GM12873 (cell line): ENCODE measurements around the gene ZNF70.

Experiments
- CTCF ChIP-seq: IDR thresholded peaks from 2 replicates; pipeline ENCODE4 v1.5.1; 2012; ENCODE audit warnings: low read depth, mild to moderate bottlenecking, moderate library complexity, low read length, control low read depth; ENCODE audit not compliant: insufficient read depth; ENCODE audit errors: missing control alignments

ZNF70 gene

DNA sequence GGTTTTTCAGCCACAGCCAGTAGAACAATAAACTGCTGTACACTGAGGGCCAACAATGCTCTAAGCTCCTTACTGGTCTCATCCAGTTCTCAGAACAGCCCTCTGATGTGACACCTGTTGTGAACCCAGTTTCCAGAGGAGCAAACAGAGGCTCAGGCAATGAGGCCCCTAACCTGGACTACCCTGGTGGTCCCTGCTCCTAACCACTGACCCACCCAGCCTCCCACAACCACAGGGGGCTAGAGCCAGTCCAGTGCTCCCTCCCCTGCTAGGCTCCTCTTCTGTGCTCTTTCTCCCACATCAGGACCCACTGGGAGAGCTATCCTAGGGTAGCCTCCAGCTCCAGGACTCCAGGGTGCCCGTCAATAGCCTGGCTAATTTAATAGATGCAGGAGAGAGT is 31.8 kb upstream of the ZNF70 start:
- TF ChIP-seq CTCF: no peak

DNA sequence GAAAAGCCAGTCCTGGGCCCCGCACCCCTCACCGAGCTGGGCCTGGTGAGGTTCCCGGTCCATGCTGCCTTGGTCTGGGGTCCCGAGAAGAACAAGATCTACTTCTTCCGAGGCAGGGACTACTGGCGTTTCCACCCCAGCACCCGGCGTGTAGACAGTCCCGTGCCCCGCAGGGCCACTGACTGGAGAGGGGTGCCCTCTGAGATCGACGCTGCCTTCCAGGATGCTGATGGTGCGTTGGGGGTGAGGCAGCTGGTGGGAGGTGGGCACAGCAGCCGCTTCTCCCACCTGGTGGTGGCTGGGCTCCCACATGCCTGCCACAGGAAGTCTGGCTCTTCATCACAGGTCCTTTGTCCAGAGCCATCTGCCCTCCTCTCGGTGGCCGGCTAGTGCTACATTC is 31.3 kb upstream of the ZNF70 start:
- no peak for TF ChIP-seq CTCF

GRCh38 chr22:23781511-23782183 is 30.7 kb upstream of the ZNF70 start:
- no peak for TF ChIP-seq CTCF

DNA sequence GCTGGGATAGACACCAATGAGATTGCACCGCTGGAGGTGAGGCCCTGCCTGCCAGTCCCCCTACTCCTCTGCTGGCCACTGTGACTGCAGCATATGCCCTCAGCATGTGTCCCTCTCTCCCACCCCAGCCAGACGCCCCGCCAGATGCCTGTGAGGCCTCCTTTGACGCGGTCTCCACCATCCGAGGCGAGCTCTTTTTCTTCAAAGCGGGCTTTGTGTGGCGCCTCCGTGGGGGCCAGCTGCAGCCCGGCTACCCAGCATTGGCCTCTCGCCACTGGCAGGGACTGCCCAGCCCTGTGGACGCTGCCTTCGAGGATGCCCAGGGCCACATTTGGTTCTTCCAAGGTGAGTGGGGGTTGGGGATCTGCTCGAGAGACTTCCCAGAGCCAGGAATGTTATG is 30.2 kb upstream of the ZNF70 start:
- TF ChIP-seq CTCF: no peak

DNA sequence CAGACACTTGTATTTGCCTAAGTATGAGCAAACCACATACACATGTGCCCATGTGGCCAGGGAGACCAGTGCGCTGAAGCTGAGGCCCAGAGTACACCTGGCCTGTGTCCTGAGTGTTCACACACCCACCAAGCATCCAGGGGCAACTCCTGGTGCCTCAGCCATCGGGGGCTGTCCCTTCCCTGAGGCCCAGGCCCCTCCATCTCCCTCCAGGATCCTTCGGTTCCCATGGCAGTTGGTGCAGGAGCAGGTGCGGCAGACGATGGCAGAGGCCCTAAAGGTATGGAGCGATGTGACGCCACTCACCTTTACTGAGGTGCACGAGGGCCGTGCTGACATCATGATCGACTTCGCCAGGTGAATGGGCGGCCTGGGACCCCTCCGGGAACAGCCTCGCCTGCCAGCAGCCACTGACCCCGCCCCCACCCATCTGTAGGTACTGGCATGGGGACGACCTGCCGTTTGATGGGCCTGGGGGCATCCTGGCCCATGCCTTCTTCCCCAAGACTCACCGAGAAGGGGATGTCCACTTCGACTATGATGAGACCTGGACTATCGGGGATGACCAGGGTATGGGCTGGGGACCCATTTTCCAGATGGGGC is 29.3 kb upstream of the ZNF70 start:
- TF ChIP-seq CTCF: no peak

DNA sequence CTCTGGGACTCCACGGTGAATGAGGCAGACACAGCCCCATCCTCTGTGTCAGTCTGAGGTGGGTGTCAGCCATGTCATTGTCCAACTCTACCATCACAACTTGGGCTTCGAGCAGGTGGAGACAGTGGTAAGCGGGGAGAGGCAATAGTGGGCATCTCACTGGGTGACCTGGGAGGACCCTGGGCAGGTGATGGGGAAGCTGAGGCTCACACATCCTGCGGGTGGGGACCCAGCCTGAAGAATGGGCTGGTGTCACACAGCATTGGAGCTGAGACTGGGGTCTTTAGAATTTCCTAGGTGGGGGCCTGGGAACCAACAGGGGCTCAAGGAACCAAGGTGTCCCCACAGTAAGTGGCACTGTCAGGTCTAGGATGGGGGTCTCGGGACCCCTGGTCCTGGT is 28.8 kb upstream of the ZNF70 start:
- TF ChIP-seq CTCF: no peak

DNA sequence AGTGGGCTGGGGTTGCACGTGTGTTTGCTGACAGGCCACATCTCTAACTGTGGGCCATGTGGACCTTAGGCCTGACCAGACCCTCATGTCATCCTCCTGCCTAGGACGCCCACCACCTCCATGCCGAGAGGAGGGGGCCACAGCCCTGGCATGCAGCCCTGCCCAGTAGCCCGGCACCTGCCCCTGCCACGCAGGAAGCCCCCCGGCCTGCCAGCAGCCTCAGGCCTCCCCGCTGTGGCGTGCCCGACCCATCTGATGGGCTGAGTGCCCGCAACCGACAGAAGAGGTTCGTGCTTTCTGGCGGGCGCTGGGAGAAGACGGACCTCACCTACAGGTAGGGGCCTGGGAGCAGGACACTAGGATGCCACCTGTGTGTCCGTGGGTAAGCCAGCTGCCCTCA is 28.2 kb upstream of the ZNF70 start:
- no peak for TF ChIP-seq CTCF
